ENCODE results near the gene APOLD1. TPM values are rescaled to one million over a fixed set of nuclear protein-coding genes. Genes with fewer than 3 reads are reported as not detected.
"Not testable (repeated sequence)": the region's sequence is repeated elsewhere in the genome, so short reads cannot be mapped to it uniquely, and the experiment has no call there.

The APOLD1 gene
- polyA plus RNA-seq, 1 donor, result 12.1 TPM

DNA sequence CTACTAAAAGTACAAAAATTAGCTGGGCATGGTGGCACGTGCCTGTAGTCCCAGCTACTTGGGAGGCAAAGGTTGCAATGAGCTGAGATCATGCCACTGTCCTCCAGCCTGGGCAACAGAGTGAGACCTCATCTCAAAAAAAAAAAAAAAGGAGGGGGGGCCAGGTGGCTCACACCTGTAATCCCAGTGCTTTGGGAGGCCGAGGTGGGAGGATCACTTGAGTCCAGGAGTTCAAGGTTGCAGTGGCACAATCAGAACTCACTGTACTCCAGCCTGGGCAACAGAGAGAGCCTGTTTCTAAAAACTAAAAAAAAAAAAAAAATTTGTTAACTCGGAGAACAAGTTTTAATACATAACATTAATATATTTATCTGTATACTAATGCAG lies 22.1 kb downstream of the APOLD1 start:
- DNase-seq, result not testable (repeated sequence)

DNA sequence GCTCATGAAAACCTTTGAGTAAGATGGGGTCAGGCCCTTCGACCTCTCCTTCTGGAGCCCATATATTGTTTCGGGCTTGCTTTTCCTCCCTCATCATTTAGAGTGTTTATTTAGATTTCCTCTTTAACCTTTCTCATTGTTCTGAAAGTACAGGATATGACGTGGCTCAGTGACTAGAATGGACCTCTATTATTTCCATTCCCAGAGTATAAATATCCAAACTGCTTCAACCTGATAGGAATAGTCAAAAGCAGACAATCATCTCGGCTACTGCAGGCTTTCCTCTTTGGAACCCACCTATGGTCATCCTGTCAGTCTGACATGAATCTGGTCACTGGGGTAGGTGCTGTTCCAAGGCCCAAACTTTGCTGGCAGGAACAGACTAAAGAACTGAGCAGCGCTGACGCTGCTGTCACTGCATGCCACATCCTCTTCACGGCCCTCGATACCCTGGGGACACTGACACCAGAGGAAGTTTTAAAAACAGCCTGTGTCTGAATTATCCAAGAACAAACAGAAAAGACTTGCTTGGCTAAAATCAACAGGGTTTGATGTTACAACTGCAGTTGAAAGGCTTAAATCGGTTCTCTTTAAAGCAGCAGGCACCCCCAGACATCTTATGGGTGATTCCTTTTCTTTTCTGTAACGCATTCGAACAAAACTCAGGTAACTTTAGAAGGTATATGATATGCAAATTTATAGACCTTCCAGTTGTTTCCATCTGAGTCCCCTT lies 22.7 kb downstream of the APOLD1 start:
- DNase-seq, result no peak

DNA sequence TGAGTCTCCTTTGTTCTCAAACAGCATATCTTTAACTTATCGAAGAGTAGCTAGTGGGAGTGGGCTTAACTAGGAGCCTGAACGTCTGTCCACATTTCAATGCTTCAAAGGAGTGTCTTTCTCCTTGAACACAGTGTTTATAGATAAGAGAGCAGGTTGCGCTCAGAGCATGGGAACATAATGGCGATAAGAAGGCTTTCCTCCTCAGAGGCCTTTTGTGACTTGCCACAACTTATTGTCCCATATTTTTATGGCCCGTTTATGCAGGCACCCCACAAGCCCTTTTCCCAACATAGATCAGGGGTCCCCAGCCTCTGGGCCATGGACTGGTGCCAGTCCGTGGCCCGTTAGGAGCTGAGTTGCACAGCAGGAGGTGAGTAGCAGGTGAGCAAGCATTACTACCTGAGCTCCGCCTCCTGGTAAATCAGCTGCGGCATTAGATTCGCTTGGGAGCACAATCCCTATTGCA lies 25.1 kb downstream of the APOLD1 start:
- no peak for DNase-seq

DNA sequence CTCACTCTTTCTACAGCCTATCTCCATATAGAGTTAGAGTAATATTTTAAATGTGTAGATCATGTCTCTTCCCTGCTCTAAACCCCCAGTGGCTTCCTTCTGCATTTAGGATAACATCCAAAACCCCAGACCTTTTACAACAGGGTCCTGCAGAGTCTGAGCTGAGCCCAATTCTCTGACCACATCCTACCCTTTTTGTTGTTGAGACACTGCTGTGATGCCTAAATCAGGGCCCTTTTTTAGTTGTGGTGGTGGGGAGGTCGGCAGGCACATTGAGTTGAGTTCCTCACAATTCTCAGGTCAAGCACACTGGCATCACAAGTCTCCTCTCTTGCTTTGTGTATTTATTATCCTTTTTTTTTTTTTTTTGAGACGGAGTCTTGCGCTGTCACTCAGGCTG lies 25.9 kb downstream of the APOLD1 start:
- no peak for DNase-seq

DNA sequence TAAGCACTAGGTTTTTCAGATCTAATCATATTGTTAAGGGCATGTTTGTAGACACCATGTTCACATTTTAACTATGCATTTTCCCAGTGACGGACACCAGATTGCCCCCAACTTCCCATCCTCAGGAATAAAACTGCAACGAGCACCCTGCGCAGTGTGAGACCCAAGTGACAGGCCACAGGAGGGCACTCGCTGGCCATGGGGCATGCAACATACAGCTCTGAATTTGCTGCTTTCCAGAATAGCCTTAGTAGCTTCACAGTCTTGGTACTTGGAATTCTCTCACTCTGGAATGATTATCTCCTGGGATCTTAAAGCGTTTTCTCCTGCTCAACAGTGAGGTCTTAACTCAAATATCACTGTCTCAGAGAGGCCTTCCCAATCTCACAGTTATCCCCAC lies 26.7 kb downstream of the APOLD1 start:
- DNase-seq, result no peak

DNA sequence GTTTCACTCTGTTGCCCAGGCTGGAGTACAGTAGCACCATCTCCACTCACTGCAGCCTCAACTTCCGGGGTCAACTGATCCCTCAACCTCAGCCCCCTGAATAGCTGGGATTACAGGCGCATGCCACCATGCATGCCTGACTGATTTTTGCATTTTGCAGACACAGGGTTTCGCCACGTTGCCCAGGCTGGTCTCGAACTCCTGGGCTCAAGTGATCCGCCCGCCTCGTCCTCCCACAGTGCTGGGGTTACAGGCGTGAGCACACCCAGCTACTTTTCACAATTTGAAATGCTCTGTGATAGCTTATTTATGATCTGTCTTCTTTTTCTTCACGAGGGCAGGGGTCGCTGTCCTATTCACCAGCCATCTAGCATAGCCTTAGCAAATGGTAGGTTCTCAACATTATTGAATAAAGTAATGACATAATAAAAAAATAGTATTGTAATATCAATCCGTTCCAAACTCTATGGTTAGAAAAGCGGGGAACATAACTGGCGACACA lies 27.2 kb downstream of the APOLD1 start:
- no peak for DNase-seq

DNA sequence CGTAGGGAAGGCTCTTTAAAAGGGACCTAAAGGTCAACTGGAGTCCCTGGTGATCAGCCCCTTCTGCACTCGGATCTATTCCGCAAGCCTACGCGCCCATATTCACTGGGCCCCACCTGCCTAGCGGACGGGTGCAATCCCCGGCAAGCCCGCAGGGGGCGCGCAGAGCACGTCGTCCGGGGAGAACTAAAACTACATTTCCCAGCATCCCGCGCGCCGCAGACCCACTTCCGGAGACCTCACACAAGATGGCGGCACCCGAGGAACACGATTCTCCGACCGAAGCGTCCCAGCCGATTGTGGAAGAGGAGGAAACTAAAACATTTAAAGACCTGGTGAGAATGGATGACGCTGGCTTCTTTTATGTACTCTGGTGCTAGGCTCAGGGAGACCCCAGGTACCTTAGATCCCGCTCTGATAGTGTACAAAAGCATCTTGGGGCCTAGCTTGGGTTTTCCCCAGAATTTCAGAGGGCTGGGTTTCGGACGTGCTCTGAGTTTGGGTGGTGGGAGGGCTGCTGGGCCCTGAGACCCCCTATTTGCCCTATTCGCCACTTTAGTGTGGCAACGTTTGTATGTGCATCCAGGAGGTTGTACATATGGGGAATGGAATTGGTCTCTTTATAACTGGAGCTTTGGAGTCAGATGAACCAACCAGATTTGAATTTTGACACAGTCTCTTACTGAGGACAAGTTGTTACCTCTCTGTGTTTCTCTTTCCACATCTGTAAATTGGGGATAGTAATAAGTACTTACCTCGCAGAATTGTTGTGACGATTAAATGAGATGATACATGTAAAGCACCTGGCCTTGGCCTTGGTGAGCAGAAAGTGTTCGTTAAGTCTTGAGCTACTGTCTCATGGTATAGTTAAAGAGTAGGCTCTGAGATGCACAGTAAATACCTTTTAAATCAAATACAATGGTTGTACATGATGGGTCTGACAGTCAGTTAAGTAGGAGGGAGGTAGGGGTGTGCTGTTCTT lies 28.0 kb downstream of the APOLD1 start, which contains the start of gene DDX47:
Gene DDX47 (plus strand): TSS at position 227 of the 982 bp plus-strand sequence. CDS start 22 bp downstream, at position 249.
- peak; percentile 93 for DNase-seq

DNA sequence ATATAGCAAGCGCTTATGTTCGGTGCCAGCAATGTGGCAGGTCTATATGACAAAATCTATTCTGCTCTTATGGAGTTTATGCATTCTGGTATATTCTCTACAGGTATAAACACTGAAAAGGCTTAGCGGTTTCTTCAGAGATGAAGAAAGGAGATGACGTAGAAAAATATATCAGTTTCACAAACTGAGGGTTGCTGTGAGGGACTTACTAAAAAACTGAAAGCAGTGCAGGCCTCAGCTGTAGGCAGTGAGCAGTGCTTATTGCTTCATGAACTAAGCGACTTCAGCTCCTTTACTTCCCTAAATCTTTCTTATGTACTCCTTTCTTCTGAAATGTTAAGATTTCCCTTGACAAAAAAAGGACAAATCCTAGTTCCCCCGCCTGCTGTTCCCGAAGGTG lies 32.2 kb downstream of the APOLD1 start:
- no peak for DNase-seq

DNA sequence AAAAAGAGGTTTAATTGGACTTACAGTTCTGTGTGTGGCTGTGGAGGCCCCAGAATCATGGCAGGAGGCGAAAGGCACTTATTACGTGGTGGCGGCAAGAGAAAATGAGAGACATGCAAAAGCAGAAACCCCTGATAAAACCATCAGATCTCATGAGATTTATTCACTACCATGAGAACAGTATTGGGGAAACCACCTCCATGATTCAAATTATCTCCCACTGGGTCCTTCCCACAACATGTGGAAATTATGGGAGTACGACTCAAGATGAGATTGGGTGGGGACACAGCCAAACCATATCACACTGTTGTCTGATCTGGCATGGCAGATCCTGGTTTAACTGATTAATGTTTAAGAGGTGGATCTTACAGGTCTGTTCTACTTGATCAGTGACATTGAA lies 33.2 kb downstream of the APOLD1 start:
- DNase-seq, result no peak

DNA sequence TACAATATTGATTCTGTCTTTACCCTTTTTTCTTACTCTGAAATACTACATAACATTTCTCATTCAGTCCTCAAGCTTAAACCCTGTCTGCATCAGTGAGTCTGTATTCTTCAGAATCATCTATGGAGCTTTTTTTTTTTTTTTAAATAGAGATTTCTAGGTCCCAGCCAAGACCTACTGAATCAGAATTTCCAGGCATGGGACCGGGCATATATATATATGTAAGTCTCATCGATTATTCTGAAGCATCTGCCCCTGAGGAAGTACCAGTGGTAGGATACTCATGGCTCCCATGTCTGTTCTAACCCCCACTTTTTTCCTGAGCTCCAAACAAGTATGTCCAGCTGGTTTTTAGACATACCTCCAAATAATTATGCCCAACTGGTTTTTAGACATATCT lies 33.8 kb downstream of the APOLD1 start:
- DNase-seq, result no peak

DNA sequence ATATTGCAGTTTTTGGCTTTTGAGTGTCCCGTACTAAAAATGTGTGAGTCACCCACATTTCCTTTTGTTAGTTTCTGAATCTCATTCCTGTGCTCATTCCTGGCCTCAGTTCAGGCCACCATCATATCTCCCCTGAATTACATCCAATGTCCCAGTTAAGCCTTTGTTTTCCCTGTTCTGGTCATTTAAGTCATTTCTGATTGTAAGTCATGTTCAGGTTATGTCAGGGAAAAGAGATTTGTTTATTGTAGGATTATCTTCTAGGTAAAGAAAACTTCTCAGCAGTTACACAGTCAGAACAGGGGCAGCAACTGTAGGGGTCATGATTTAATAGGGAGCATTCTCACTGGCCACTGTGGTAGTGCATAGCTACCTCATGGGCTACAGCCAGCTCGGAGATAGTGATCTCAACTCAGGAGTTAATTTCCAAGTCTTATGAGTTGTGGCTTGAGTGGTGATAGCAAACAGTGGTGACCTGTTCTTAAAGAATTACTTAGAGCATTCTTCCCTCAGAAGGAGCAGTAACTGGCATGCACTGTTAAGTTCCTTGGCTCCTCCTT lies 34.4 kb downstream of the APOLD1 start:
- no peak for DNase-seq

DNA sequence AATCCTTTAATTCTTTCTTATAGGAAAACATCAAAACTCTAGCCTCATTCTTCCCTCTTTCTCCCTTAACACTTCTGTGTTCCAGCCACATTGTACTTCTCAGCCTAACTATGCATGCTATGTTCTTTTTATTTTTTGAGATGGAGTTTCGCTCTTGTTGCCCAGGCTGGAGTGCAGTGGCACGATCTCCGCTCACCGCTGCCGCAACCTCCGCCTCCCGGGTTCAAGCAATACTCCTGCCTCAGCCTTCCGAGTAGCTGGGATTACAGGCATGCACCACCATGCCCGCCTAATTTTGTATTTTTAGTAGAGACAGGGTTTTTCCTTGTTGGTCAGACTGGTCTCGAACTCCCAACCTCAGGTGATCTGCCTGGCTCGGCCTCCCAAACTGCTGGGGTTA lies 34.9 kb downstream of the APOLD1 start:
- DNase-seq, result not testable (repeated sequence)

DNA sequence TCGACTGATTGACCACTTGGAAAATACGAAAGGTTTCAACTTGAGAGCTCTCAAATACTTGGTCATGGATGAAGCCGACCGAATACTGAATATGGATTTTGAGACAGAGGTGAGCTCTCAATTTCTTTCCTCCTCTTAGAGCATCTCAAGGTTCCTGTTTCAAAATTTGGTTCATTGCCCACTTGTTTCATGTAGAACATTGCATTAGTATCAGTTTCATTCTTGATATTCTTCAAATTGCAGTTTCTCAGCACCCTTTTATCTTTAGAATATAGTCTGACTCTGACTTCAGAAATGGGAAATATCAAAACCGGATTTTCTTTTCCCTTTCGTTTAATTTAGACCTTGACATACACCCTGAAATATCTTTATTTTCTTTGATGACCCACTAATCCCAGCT lies 36.5 kb downstream of the APOLD1 start:
- no peak for DNase-seq

DNA sequence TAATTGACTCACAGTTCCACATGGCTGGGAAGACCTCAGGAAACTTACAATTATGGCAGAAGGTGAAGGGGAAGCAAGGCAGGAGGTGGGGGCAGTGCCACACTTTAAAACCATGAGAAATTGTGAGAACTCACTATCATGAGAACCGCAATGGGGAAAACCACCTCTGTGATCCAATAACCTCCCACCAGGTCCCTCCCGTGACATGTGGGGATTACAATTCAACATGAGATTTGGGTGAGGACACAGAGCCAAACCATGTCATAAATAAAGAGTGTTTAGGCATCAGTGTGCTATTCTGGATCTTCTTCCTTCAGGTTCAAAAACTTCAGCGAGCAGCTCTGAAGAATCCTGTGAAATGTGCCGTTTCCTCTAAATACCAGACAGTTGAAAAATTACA lies 37.4 kb downstream of the APOLD1 start:
- DNase-seq, result no peak

DNA sequence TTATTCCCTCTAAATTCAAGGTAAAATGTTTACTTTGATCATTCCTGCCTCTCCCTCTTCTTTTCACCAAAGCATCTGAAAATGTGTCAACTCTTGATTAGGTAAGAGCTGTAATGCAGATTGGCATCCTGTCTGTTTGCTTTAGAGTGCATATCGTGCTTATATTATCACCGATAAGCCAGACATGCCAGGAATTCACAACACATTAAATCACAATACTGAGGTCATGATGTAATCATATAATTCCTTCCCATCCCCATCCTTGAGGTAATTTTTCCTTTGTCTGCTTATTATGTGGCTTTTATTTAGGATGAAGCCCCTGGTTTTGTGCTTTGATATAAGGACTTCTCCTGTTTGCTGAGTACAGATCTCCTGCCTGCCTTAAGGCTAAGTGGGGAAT lies 37.8 kb downstream of the APOLD1 start:
- DNase-seq, result no peak

DNA sequence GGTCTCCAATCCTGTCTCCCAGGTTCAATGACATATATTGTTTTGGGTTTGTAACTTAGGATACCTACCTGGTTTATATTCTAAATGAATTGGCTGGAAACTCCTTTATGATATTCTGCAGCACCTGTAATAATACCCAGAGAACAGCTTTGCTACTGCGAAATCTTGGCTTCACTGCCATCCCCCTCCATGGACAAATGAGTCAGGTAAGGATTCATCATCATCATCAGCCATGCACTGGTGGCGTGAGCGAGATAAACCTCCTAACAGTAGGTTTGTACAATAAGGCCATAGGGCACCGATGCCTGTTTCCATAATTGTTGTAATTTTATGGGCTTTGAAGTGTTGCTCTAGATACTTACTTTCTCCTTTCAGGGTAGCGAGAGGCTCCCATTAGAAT lies 38.4 kb downstream of the APOLD1 start:
- DNase-seq, result no peak

DNA sequence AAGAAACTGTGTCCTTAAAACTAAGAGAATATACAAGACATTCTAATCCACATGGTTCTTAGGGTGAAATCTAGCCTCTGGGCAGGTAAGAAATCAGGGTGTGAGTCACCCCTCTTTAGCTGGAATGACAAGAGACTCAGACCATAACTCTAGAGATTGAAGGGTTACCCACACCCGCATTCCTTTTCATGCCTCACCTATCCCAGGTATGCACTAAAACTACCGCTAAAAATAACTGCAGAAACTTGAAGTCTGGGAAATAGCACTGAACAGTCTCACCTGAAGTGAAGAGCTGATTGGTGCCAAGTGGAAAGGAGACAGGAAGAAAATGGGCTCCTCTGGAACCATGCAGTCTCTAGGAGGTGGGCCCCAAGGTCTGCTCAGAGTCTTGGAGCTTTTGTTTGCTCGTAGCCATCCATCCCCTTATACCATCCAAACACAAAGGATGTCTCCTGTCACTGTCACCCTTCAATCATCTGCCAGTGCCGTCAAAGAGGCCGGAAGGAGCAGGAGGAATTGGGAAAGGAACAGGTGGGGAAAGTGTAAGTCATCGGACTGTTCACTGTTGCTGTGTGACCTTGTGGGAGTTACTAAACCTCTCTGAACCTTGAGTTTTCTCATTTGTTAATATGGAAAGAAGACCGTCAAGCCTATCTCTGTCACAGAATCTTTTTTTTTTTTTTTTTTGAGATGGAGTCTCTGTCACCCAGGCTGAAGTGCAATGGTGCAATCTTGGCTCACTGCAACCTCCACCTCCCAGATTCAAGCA lies 50.1 kb downstream of the APOLD1 start:
- DNase-seq, result no peak

DNA sequence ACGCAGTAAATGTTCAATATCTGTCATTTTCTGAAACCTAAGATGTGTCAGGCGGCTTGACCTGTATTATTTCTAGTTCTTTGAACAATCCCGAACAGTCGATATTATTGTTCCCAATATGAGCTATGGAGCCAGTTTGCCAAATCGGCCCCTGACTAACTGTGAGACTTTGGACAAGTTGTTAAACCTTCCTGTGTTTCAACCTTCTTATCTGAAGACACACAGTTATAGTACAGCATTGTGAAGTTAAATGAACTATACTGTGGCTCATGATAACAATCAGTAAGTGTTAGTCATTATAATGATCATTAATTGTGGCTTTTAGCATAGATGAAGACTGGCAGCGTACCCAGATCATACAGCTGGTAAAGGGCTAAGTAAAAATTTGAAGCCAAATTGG lies 51.1 kb downstream of the APOLD1 start:
- DNase-seq, result no peak

DNA sequence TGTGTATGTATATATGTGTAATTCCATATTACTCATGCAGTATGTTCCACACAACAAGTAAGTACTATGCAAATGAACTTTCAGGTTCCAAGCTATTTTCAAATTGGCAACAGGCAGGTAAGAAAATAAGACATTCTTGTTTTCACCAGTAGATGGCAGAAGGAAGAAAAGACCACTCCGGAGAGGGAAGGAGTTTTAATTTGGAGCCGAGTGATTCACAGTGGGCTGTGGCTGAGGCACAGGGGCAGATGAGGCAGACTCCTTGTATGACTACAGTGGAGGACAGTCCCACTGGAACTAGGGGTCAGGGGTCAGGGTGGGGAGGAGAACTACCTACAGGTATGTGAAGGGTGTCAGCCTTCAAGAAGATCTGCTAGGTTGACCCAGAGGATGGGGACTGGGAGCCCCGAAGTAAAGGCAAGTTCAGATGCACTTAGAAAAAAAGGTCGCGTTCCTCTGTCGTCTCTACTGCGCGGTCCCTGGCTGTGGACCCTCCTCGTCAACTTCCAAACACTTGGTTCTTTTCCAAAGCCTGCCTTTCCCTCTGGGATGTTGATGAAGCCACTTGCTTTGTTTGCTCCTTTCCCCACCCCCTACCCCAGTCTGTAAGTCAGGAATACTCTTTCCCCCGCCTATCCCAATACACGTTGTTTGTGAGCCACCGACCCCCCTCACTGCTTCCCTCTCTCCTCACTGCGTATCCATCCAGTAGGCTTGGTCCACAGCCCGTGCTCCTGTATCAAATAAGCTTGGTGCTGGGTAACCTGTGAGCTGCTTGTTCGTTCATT lies 51.8 kb downstream of the APOLD1 start:
- DNase-seq, result peak; percentile 61

DNA sequence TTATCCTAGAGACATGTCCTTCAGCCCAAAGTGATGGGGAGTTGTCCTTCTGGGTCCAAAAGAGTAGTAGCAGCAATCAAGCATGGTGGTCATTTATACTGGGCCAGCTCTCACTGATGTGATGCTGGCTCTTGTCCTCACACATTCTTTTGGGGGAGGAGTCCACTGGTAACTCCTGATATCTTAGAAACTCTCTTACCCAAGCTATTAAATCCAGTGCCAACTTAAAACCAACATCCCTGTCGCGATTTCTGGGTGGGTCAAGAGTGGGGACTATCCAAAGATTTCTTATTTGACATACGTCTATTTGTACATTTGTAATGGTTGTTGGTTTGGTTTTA lies 52.3 kb downstream of the APOLD1 start:
- no peak for DNase-seq

DNA sequence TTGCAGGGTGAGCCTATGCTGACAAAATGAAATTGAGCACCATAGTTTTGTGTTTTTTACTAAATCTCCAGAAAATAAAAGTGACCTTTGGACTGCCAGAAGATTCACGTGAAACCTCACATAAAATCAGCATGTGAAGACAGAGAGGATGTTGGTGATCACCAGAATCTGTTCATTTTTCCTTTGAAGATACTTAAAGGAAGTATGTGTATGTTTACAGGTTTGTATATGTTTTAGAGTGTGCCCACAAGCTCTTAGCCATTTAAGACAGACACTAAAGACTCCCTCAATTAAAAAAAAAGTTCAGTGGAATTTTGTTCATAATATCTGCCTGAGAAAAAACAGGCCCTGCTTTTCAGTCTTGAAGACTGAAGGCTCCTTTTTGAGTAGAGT lies 53.5 kb downstream of the APOLD1 start:
- no peak for DNase-seq
